Panc1 (cell line): ENCODE results near the gene LAMA5.

Experiments used
- CTCF ChIP-seq: fragments of 450-650 bp; IDR thresholded peaks from 2 replicates; pipeline ENCODE4 v1.5.1; 2017; ENCODE audit warnings: mild to moderate bottlenecking
- POLR2AphosphoS5 ChIP-seq: IDR thresholded peaks from 2 replicates; pipeline ENCODE4 v1.6.1; 2012; ENCODE audit warnings: mild to moderate bottlenecking, low read depth, low read length, moderate library complexity
- REST ChIP-seq, 2 experiments: IDR thresholded peaks; 2 replicates each; pipeline ENCODE4 v1.6.1; 2011 to 2012; ENCODE audit warnings: low read depth in 2 of 2, control low read depth in 1 of 2, low read length in 1 of 2, mild to moderate bottlenecking in 1 of 2, moderate library complexity in 1 of 2; ENCODE audit not compliant: insufficient read depth in 1 of 2

- TF ChIP-seq CTCF = no peak
- TF ChIP-seq POLR2AphosphoS5 = no peak
- no peak for TF ChIP-seq REST (IDR thresholded peaks at IDR 0.05; ENCODE audit: insufficient read depth in 1 of 2, low read depth in 2 of 2, low read length in 1 of 2)
These were observed 51.3 kb downstream of the LAMA5 start for GRCh38 chr20:62315773-62316172.
